NT2/D1 (cell line): ENCODE results near the gene HMGN4.

Experiments
- YY1 ChIP-seq: IDR thresholded peaks from 2 replicates; pipeline ENCODE4 v1.6.1; 2011; ENCODE audit not compliant: insufficient read length, insufficient read depth
- ZNF274 ChIP-seq: IDR thresholded peaks from 2 replicates; pipeline ENCODE4 v1.6.1; 2011; ENCODE audit warnings: mild to moderate bottlenecking, low read depth, low read length

GRCh38 chr6:26570027-26570809 lies 32.1 kb downstream of the HMGN4 start:
- TF ChIP-seq YY1 (no peak), ZNF274 (no peak)
